ENCODE data around the gene SEC24C. TPM values are rescaled to one million over a fixed set of nuclear protein-coding genes. Genes with fewer than 3 reads are reported as not detected.

The SEC24C gene
- total RNA-seq, 1 donor from 2014 or later = 65.9 TPM

DNA sequence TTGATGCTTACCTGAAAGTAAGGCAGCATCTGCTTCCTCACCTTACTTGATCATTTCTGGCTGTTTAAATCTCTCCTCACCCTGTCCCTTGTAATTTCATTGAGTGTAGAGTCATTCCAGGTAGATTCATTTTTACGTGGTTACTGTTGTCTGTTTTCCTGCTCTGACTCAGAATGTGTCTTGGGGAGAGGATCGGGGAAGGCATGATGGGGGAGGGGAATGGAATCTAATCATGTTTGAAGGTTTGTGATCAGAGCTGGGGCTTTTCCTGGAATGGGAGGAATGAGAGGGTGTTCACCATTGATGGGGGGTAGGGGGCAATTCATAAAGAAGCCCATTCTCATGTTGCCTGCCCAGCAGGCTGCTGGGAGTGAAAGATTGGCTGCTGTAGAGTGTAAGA is 18.7 kb downstream of the SEC24C start:
- Histone ChIP-seq H3K9me3 (no peaks in the 10 kb centered on the region), H3K27me3 (no peaks in the 10 kb centered on the region), H3K4me1 (no peaks in the 10 kb centered on the region), H3K27ac (no peak overlapping the region), H3K36me3 (peaks cover 87 to 90% of the 10 kb centered on the region in 2 donors), H3K4me3 (no peak overlapping the region)
- TF ChIP-seq, protein P1, sequence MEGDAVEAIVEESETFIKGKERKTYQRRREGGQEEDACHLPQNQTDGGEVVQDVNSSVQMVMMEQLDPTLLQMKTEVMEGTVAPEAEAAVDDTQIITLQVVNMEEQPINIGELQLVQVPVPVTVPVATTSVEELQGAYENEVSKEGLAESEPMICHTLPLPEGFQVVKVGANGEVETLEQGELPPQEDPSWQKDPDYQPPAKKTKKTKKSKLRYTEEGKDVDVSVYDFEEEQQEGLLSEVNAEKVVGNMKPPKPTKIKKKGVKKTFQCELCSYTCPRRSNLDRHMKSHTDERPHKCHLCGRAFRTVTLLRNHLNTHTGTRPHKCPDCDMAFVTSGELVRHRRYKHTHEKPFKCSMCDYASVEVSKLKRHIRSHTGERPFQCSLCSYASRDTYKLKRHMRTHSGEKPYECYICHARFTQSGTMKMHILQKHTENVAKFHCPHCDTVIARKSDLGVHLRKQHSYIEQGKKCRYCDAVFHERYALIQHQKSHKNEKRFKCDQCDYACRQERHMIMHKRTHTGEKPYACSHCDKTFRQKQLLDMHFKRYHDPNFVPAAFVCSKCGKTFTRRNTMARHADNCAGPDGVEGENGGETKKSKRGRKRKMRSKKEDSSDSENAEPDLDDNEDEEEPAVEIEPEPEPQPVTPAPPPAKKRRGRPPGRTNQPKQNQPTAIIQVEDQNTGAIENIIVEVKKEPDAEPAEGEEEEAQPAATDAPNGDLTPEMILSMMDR (IDR thresholded peaks at IDR 0.05) = no peak
- intact Hi-C loops (cut with DNase I) = no loop called here
- no peak for DNase-seq (ENCODE audit: low spot score in 2 of 2)

DNA sequence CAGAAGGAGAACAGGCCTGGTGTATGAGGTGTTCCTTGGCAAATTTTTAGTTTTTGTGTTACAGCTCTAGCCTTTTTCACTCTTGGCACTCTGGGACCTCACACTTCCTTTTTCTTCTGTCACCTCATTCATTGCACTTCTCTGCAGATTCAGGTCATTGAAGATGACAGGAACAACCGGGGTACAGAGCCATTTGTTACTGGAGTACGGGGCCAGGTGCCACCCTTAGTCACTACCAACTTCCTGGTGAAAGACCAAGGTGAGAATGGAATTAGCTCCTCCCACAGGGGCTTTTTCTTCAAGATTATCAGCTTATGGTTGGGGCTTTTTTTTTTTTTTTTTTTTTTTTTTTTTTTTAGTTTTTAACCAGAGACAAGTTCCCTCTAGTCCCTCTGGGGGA is 19.2 kb downstream of the SEC24C start:
- no peak for DNase-seq (ENCODE audit: low spot score in 2 of 2)
- H3K27me3 ChIP-seq = no peaks in the 10 kb centered on the region
- peaks cover 91 to 94% of the 10 kb centered on the region in 2 donors for H3K36me3 ChIP-seq
- intact Hi-C loops (cut with DNase I) = no loop called here
- H3K9me3 ChIP-seq = no peaks in the 10 kb centered on the region
- TF ChIP-seq, protein P1 (IDR thresholded peaks at IDR 0.05) = no peak
- no peak overlapping the region for H3K27ac ChIP-seq
- H3K4me1 ChIP-seq = no peaks in the 10 kb centered on the region
- H3K4me3 ChIP-seq = no peak overlapping the region

DNA sequence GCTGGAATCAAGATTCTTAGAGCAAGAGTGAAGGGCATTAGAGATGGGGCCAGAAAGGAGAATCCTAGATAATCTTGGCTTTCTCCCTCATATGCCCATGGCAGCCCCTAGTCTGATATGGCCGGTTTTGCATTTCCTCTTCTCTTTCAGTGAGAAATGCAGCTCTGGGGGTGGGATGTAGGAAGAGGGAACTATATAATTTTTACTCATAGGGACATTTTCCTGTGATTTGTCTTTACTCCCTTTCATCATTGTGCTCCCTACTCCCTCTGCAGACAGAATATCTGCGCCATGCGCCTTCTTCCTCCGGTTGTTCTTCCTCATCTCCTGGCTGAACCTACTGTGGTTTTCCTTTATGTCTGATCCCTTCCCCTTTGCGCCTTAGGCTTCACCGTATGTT is 20.9 kb downstream of the SEC24C start:
- H3K9me3 ChIP-seq = no peaks in the 10 kb centered on the region
- intact Hi-C loops (cut with DNase I) = no loop called here
- H3K4me3 ChIP-seq = no peak overlapping the region
- TF ChIP-seq, protein P1 (IDR thresholded peaks at IDR 0.05) = no peak
- no peak overlapping the region for H3K27ac ChIP-seq
- H3K36me3 ChIP-seq = peaks cover 98 to 100% of the 10 kb centered on the region in 2 donors
- H3K4me1 ChIP-seq = no peaks in the 10 kb centered on the region
- H3K27me3 ChIP-seq = no peaks in the 10 kb centered on the region
- no peak for DNase-seq (ENCODE audit: low spot score in 2 of 2)

DNA sequence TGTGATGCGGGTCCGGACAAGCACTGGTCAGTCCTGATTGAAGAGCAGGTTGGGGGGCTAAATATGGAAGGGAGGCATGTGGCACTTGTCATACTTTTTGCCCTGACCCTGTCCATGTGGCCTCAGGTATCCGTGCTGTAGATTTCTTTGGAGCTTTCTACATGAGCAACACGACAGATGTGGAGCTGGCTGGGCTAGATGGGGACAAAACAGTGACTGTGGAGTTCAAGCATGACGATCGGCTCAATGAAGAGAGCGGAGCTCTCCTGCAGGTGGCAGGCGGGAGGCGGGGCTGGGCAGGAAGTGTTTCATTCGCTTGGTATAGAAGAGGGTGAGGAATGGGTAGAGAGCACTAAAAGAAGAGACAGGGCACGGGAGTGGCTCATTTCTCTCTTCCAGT is 24.7 kb downstream of the SEC24C start:
- intact Hi-C loops (cut with DNase I) = no loop called here

DNA sequence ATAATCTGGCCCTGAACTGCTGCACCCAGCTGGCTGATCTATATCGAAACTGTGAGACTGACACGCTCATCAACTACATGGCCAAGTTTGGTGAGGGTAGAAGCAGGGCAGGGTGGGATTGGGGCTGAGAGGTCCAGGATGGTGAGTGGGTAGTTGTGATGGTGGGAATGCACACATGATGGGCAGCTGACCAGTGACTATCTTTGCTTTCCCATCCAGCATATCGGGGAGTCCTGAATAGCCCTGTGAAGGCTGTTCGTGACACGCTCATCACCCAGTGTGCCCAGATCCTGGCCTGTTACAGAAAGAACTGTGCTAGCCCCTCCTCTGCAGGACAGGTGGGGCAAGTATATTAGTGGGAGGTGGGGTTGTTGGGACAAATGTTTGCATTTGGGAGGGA is 25.2 kb downstream of the SEC24C start:
- Histone ChIP-seq H3K4me1 (peaks cover 8 to 13% of the 10 kb centered on the region in 2 donors), H3K4me3 (no peak overlapping the region), H3K27ac (no peak overlapping the region), H3K36me3 (peaks cover 70% of the 10 kb centered on the region in 2 donors), H3K27me3 (no peaks in the 10 kb centered on the region), H3K9me3 (no peaks in the 10 kb centered on the region)
- TF ChIP-seq, protein P1 (IDR thresholded peaks at IDR 0.05) = no peak
- intact Hi-C loops (cut with DNase I) = no loop called here
- DNase-seq (ENCODE audit: low spot score in 2 of 2) = no peak

More for the DNA sequence above, 24.7 kb downstream of the SEC24C start:
- H3K4me1 ChIP-seq = peaks cover 3 to 8% of the 10 kb centered on the region in 2 donors
- no peaks in the 10 kb centered on the region for H3K9me3 ChIP-seq
- no peak overlapping the region for H3K4me3 ChIP-seq
- no peak overlapping the region for H3K27ac ChIP-seq
- TF ChIP-seq, protein P1 (IDR thresholded peaks at IDR 0.05) = no peak
- DNase-seq (ENCODE audit: low spot score in 2 of 2) = no peak
- H3K36me3 ChIP-seq = peaks cover 75% of the 10 kb centered on the region in 2 donors
- H3K27me3 ChIP-seq = no peaks in the 10 kb centered on the region

Data from ascending aorta (tissue), 2 donors.